ENCODE data around the gene EPB41L1.
A peak's percentile ranks its signal among the peaks of the same experiment; 100 is the strongest.

The EPB41L1 gene

GRCh38 chr20:36154700-36155628, at the start of gene EPB41L1:
TSS of gene EPB41L1 (plus strand) at chr20:36154740. CDS start at chr20:36173778, 19,038 bp downstream.
- peak; percentile 65 for DNase-seq (ENCODE audit: low spot score)

GRCh38 chr20:36104856-36105255, 49.7 kb upstream of the EPB41L1 start:
- DNase-seq (ENCODE audit: low spot score), result no peak

DNA sequence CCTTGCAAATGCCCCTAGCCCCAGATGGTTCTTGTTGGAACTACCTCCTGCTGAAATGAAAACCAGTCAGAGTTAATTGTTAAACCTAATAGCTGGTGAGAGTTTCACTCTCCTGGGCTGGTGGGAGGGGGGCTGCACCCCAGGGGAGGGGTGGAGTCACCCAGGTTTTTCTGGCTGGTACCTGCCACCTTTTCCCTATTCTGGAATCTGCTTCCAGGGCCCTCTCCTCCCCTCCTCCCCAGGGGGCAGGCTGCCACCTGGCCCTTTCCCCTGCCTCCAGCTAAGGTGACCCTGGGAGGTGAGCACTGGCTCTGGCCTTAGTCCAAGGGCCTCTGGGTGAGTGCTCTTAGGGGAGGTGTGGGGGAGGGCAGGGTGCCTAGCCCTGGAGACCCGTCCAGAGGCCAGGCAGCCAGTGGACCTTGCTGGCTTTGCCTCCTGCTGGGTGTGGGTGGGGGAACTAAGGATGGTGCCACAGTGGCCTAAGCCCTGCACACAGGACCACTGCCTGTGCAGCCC, 48.8 kb upstream of the EPB41L1 start:
- no peak for DNase-seq (ENCODE audit: low spot score)

- no peak for DNase-seq (ENCODE audit: low spot score)
These were observed 47.9 kb upstream of the EPB41L1 start for GRCh38 chr20:36106606-36107005.

- DNase-seq (ENCODE audit: low spot score), result no peak
These were observed 46.7 kb upstream of the EPB41L1 start for GRCh38 chr20:36107881-36108280.

GRCh38 chr20:36109251-36109947, 45.1 kb upstream of the EPB41L1 start:
- DNase-seq (ENCODE audit: low spot score), result no peak

GRCh38 chr20:36110994-36111393, 43.5 kb upstream of the EPB41L1 start:
- no peak for DNase-seq (ENCODE audit: low spot score)

DNA sequence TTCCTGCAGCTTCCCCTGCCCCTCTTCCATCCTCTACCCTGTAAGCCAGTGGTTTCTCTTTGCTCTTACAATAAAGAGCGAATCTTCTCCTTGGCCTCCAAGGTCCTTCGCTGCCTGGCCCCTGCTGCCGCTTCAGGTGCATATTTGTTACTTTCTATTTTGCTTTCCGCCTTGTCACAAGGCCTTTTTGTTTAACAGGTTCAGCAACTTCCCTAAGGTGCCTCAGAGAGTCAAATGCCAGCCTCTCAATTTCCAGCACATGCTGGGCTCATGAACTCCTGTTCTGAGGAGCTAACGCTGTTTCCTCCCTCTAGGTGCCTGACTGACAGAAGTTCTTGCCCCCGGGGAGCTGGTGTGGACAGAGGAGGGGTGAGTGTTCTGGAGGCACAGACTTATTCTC, 42.4 kb upstream of the EPB41L1 start:
- no peak for DNase-seq (ENCODE audit: low spot score)

- no peak for DNase-seq (ENCODE audit: low spot score)
These were observed 41.5 kb upstream of the EPB41L1 start for GRCh38 chr20:36113036-36113435.

DNA sequence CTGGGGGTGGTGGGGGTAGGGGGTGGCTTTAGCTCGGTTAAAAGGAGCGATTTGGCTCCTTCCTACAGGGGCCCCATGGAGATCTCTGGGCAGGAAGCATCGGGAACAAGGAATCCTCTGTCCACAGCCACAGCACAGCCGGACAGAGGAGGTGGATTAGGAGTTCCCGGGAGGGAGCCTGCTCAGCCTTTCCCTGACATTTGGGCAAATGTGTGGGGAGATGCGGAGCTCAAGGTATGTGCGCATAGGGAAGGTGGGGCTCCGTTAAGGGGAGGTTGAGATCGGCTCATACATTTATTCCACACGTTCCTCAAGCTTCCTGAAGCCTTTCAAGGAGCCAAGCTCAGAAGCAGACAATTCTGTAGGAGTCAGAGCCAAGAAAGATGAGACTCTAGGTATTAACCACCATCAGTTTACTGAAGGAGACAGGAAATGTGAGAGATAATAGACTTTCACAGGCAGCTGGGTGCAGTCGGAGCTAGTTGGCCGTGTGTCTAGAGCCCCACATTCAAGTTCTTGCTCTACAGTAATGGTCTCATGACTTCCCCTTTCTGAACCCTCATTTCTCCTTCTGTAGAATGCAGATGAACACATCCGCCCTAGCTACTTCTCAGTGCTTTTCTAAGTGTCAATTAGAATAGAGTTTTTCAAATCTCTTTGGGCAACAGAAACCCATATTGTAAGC, 40.8 kb upstream of the EPB41L1 start:
- no peak for DNase-seq (ENCODE audit: low spot score)

DNA sequence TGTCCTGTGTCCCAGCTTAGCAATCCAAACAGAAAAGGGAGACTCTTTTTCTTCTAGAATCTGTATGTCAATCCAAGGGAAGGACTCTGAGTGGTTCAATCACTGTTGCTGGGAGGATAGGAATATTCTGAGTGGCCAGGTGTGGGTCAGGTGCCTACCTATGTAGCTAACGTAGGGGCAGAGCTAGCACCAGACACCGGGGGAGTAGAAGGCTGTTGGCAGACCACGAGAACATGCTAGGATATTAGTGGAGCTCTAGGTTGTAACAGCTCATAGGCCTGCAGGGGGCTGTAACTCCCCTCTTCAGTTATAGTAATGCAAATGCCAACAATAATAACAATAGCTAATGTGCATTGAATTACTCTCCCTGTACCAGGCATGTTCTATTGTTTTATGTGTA, 39.8 kb upstream of the EPB41L1 start:
- DNase-seq (ENCODE audit: low spot score), result no peak

DNA sequence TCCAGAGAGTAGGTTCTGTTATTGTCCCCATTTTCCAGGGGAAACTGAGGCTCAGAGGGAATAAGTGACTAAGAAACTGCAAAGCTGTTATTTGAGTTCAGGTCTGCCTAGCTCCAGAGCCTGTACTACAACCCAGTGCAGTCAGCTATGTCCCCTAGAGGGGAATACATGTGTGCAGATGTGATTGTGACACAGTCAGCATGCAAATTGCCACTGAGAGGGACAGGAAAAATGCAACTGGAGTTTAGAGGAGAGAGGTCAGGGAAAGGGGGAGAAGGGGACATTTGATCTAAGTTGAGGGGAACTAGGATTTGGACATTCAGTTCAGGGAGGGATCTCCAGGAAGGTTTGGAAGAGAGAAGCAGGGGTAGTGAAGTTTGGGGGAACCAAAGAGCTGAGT, 38.6 kb upstream of the EPB41L1 start:
- no peak for DNase-seq (ENCODE audit: low spot score)

- peak; percentile 93 for DNase-seq (ENCODE audit: low spot score)
These were observed 37.6 kb upstream of the EPB41L1 start for GRCh38 chr20:36116807-36117441.

- DNase-seq (ENCODE audit: low spot score), result no peak
These were observed 36.9 kb upstream of the EPB41L1 start for GRCh38 chr20:36117638-36118037.

DNA sequence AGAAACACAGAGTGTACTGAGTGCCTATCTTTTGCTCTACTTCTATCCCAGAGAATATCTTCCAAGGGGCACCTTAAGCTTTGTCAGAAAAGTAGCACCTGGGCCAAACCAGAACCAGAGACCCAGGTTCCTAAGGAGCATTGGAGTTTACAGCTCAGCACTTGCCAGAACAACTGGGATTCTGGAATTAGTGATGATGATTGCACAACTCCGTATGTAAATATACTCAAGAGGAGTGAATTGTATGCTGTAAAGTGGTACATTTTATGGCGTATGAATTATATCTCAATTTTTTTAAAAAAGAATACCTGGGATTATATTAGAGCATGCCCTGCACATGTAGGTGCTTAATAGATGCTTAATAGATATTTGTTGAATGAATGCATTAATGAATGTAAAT, 36.2 kb upstream of the EPB41L1 start:
- no peak for DNase-seq (ENCODE audit: low spot score)

DNA sequence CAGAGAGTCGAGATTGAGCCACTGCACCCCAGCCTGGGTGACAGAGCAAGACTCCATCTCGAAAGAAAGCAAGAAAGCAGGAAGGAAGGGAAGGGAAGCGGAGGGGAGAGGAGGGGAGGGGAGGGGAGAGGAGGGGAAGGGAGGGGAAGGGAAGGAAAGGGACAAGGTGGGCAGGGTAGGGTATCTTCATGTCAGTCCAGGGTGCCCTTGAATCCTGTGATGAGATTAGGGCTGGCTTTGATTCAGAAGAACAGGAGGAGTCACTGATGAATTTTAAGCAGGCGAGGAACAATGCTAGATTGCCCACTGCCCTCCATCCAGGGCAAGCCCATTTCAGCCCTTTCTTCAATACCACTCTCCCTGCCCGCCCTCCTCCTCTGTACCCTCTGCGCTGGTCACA, 35.0 kb upstream of the EPB41L1 start:
- no peak for DNase-seq (ENCODE audit: low spot score)

- no peak for DNase-seq (ENCODE audit: low spot score)
These were observed 34.3 kb upstream of the EPB41L1 start for GRCh38 chr20:36120241-36120640.

GRCh38 chr20:36120991-36121390, 33.5 kb upstream of the EPB41L1 start:
- DNase-seq (ENCODE audit: low spot score), result no peak

DNA sequence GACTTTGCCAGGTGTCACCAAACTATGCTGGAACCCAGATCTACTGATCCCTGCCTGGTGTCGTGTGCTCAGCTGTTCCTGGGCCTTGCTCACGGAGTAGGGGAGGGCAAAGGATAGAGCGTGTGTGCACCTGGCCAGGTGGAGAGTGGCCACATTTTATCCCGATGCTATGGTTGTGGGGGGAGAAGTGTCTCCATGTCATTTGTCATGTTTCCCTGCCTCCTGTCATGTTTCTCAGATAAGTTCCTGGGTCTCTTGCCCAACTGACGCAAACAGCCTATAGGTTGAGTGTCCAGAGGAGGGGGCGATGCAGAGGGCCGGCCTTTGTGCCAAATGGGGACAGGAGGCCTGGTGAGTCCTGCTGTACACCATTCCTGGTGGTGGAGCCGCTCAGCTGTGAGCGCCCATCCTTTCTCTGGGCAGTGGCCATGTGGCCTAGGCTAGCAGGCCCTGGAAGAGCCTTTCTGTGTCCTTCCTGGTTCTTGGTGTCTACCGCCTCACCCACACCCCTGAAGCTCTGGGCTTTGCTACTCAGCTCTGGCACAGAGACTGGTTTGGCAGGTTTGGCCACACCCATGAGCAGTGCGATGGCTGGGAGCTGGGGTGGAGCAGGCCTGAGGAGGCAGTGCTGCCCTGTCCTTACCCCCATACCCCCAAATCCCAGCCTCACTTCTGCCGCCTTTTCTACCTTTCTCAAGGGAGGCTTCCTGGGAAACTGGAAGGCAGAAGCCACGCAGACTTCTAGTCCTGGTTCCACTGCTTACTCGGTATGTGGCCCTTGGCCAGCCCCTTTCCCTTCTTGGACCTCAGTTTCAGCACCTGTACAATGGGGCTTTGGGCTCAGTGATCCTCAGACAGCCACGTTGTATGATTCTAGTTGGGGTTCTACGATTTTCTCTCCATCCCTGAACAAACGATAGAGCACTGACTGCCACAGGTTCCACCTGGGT, 32.3 kb upstream of the EPB41L1 start:
- DNase-seq (ENCODE audit: low spot score), result no peak

- DNase-seq (ENCODE audit: low spot score), result no peak
These were observed 31.6 kb upstream of the EPB41L1 start for GRCh38 chr20:36122931-36123288.

DNA sequence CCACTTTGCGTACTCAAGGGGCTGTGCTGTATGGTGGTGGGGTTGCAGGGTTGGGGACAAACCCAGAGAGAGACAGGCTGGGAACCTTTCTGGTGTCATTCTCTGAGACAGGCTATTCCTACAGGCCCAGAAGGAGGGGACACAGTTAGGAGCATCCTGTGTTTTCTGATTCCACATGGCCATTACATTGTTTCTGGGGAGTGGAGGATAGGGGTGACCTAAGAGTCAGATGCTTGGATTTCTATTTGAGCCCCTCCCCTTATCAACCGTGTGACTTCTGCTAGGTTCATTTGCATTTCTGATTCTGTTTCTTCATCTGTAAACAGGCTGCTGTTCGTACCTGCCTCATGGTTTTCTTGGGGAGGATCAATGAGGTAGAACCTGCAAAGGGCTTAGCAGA, 29.4 kb upstream of the EPB41L1 start:
- no peak for DNase-seq (ENCODE audit: low spot score)

All from GM03348 (cell line).